ENCODE measurements around the gene DHRSX.

DHRSX gene

GRCh38 chrX:2503591-2504500, 3.1 kb upstream of the DHRSX start:
- no peak for TF ChIP-seq CTCF (IDR thresholded peaks at IDR 0.05; ENCODE audit: control extremely low read depth, extremely low read depth, low read depth, missing control alignments)
- ChIA-PET POLR2A (no interaction called here), CTCF (no interaction called here)
- no peak for DNase-seq (ENCODE audit: extremely low spot score)

GRCh38 chrX:2502668-2503519, 2.1 kb upstream of the DHRSX start:
- no peak for TF ChIP-seq CTCF (IDR thresholded peaks at IDR 0.05; ENCODE audit: control extremely low read depth, extremely low read depth, low read depth, missing control alignments)
- DNase-seq (ENCODE audit: extremely low spot score): no peak
- ChIA-PET POLR2A (no interaction called here), CTCF (no interaction called here)

GRCh38 chrX:2502120-2502667, 1.4 kb upstream of the DHRSX start:
- DNase-seq (ENCODE audit: extremely low spot score): no peak
- ChIA-PET CTCF (no interaction called here), POLR2A (no interaction called here)
- no peak for TF ChIP-seq CTCF (IDR thresholded peaks at IDR 0.05; ENCODE audit: control extremely low read depth, extremely low read depth, low read depth, missing control alignments)

- ChIA-PET CTCF (no interaction called here), POLR2A (no interaction called here)
- DNase-seq (ENCODE audit: extremely low spot score): no peak
- TF ChIP-seq CTCF (IDR thresholded peaks at IDR 0.05; ENCODE audit: control extremely low read depth, extremely low read depth, low read depth, missing control alignments): no peak
Measured at GRCh38 chrX:2501559-2502102, 855 bp upstream of the DHRSX start.

DNA sequence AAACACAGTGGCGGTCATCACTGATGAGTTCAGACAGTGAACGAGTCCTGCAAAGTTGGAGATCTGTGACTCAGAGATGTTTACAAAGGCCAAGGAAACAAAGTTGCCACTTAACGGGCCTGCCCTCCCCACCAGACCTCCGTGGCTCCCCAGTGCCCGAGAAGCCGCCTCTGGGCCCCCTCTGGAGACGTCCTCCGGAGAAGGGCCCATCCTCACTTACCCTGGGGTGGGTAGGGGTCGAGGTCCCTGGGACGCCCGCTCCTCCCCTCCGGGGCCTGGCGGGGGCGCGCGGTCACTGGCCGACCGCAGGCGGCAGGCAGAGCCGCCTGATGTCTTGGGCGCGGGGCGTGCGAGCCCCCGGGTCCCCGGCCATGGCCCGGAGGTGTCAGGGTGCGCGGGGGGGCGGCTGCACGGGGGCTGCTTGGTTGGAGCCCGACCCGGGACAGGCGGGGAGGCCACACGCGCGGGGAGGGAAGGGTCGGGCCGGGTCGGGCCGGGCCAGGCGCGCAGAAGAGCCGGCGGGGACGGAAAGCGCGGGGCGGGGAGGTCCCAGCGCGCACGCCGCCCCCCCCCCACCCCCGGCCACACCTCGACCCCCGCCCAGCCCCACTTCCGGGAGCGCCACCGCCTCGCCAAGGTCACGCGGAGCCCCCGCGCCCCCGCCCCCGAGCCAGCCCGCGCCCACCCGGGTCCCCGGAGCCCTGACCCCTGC, 529 bp downstream of the DHRSX start:
- DNase-seq (ENCODE audit: extremely low spot score): peak; percentile 53
- CTCF ChIA-PET: no interaction called here
- POLR2A ChIA-PET: no interaction called here
- TF ChIP-seq CTCF (IDR thresholded peaks at IDR 0.05; ENCODE audit: control extremely low read depth, extremely low read depth, low read depth, missing control alignments): peak; percentile 50

GRCh38 chrX:2499507-2499906, 1.3 kb downstream of the DHRSX start:
- no peak for TF ChIP-seq CTCF (IDR thresholded peaks at IDR 0.05; ENCODE audit: control extremely low read depth, extremely low read depth, low read depth, missing control alignments)
- DNase-seq (ENCODE audit: extremely low spot score): no peak
- CTCF ChIA-PET: no interaction called here
- POLR2A ChIA-PET: no interaction called here

Data from GM10248 (cell line).